SW480 (cell line): Measurements from ENCODE around the gene TM2D1.
"Not testable (repeated sequence)": the region's sequence is repeated elsewhere in the genome, so short reads cannot be mapped to it uniquely, and the experiment has no call there.

Experiments used
- DNase-seq: peaks from one replicate; pipeline ENCODE4 v3.0.0-alpha.2; 2016; ENCODE audit warnings: low spot score

The TM2D1 gene

GRCh38 chr1:61724813-61725694 is at the start of gene TM2D1:
Gene TM2D1, minus strand, starts transcription at chr1:61725141. Its CDS starts 21 bp downstream, at chr1:61725120.
- peak; percentile 92 for DNase-seq

- no peak for DNase-seq
Observed at GRCh38 chr1:61770131-61770530, 45.2 kb upstream of the TM2D1 start.

- DNase-seq: no peak
Observed at GRCh38 chr1:61757950-61758349, 33.0 kb upstream of the TM2D1 start.

GRCh38 chr1:61756773-61757172 is 31.8 kb upstream of the TM2D1 start:
- DNase-seq: no peak

- DNase-seq: no peak
Observed at GRCh38 chr1:61754545-61754944, 29.6 kb upstream of the TM2D1 start.

GRCh38 chr1:61753998-61754508 is 29.1 kb upstream of the TM2D1 start:
- no peak for DNase-seq

- no peak for DNase-seq
Observed at GRCh38 chr1:61752921-61753389, 28.0 kb upstream of the TM2D1 start.

GRCh38 chr1:61749574-61749973 is 24.6 kb upstream of the TM2D1 start:
- DNase-seq: no peak

GRCh38 chr1:61748566-61748965 is 23.6 kb upstream of the TM2D1 start:
- no peak for DNase-seq

GRCh38 chr1:61746813-61747212 is 21.9 kb upstream of the TM2D1 start:
- DNase-seq: no peak

- no peak for DNase-seq
Observed at GRCh38 chr1:61743716-61744580, 19.0 kb upstream of the TM2D1 start.

GRCh38 chr1:61743431-61743705 is 18.4 kb upstream of the TM2D1 start:
- no peak for DNase-seq

- DNase-seq: peak; percentile 53
Observed at GRCh38 chr1:61742620-61743430, 17.9 kb upstream of the TM2D1 start.

- peak; percentile 88 for DNase-seq
Observed at GRCh38 chr1:61741711-61742619, 17.0 kb upstream of the TM2D1 start, which contains the start of gene PATJ. Gene PATJ, plus strand, starts transcription at chr1:61742480. Its CDS starts 20,413 bp downstream, at chr1:61762893.

- DNase-seq: no peak
Observed at GRCh38 chr1:61740751-61741700, 16.1 kb upstream of the TM2D1 start.

GRCh38 chr1:61732726-61733125 is 7.8 kb upstream of the TM2D1 start:
- DNase-seq: no peak

- DNase-seq: not testable (repeated sequence)
Observed at GRCh38 chr1:61730679-61731078, 5.7 kb upstream of the TM2D1 start.

- DNase-seq: no peak
Observed at GRCh38 chr1:61727544-61727943, 2.6 kb upstream of the TM2D1 start.

GRCh38 chr1:61724506-61724812 is 482 bp downstream of the TM2D1 start:
- DNase-seq: no peak
